MM.1S (cell line): ENCODE measurements around the gene REST.

Experiments
- DNase-seq: peaks from one replicate; pipeline ENCODE4 v3.0.0-alpha.2; 2015
- H2AFZ ChIP-seq: fragments of 300-600 bp; sonication (generic); 2 replicates; pipeline ENCODE4 v1.6.0; 2016; ENCODE audit warnings: antibody characterized with exemption, low read length
- H3F3A ChIP-seq: fragments of 300-600 bp; sonication (generic); 2 replicates; pipeline ENCODE4 v1.6.1; 2016; ENCODE audit warnings: mild to moderate bottlenecking, antibody characterized with exemption, low read length, moderate library complexity, mixed read lengths; ENCODE audit not compliant: insufficient read depth
- H3K27ac ChIP-seq: fragments of 300-600 bp; sonication (generic); 2 replicates; pipeline ENCODE4 v1.5.1; 2016; ENCODE audit warnings: mild to moderate bottlenecking, low read length
- H3K27me3 ChIP-seq: fragments of 300-600 bp; sonication (generic); replicated peaks from 2 replicates; pipeline ENCODE4 v1.6.0; 2016; ENCODE audit warnings: low read length; ENCODE audit not compliant: insufficient read depth
- H3K36me3 ChIP-seq: fragments of 300-600 bp; sonication (generic); replicated peaks from 2 replicates; pipeline ENCODE4 v1.6.1; 2016; ENCODE audit warnings: mild to moderate bottlenecking, low read length, mixed read lengths; ENCODE audit not compliant: insufficient read depth
- H3K4me1 ChIP-seq: fragments of 300-600 bp; sonication (generic); 2 replicates; pipeline ENCODE4 v1.6.1; 2016; ENCODE audit warnings: low read length, mixed read lengths
- H3K4me2 ChIP-seq: fragments of 300-600 bp; sonication (generic); 2 replicates; pipeline ENCODE4 v1.6.0; 2016; ENCODE audit warnings: low read depth, low read length
- H3K4me3 ChIP-seq: fragments of 300-600 bp; sonication (generic); 2 replicates; pipeline ENCODE4 v1.5.1; 2016; ENCODE audit warnings: low read length, mixed read lengths
- H3K79me2 ChIP-seq: fragments of 300-600 bp; sonication (generic); 2 replicates; pipeline ENCODE4 v1.6.1; 2016; ENCODE audit warnings: mixed run types, low read length, mixed read lengths
- H3K9ac ChIP-seq: fragments of 300-600 bp; sonication (generic); 2 replicates; pipeline ENCODE4 v1.6.1; 2016; ENCODE audit warnings: low read length, mixed read lengths
- H3K9me2 ChIP-seq: fragments of 300-600 bp; sonication (generic); replicated peaks from 2 replicates; pipeline ENCODE4 v1.6.1; 2016; ENCODE audit warnings: mild to moderate bottlenecking, low read length, mixed read lengths; ENCODE audit not compliant: insufficient read depth
- H3K9me3 ChIP-seq: fragments of 300-600 bp; sonication (generic); replicated peaks from 2 replicates; pipeline ENCODE4 v1.6.1; 2016; ENCODE audit warnings: mild to moderate bottlenecking, low read length, mixed read lengths; ENCODE audit not compliant: insufficient read depth
- H4K20me1 ChIP-seq: fragments of 300-600 bp; sonication (generic); 2 replicates; pipeline ENCODE4 v1.6.1; 2016; ENCODE audit warnings: mild to moderate bottlenecking, low read length, moderate library complexity, mixed read lengths; ENCODE audit not compliant: insufficient read depth
- CTCF ChIP-seq: fragments of 300-600 bp; sonication (generic); IDR thresholded peaks from 2 replicates; pipeline ENCODE4 v1.5.1; 2016; ENCODE audit warnings: antibody characterized with exemption, low read length, mixed read lengths
- EZH2 ChIP-seq: fragments of 300-600 bp; sonication (generic); optimal IDR thresholded peaks from 2 replicates; pipeline ENCODE3; 2017; ENCODE audit warnings: low read depth, mild to moderate bottlenecking, antibody characterized with exemption, low read length, mixed read lengths
- EZH2phosphoT487 ChIP-seq: fragments of 300-600 bp; sonication (generic); IDR thresholded peaks from 2 replicates; pipeline ENCODE4 v1.6.1; 2018; ENCODE audit warnings: antibody characterized with exemption, low read length

Gene REST

GRCh38 chr4:56871371-56871866, 36.3 kb upstream of the REST start:
- TF ChIP-seq CTCF, result no peak
- TF ChIP-seq EZH2, result no peak
- no peak for TF ChIP-seq EZH2phosphoT487
- H2AFZ ChIP-seq, result no peak overlapping the region
- H3K27ac ChIP-seq, result no peak overlapping the region

GRCh38 chr4:56874166-56874565, 33.5 kb upstream of the REST start:
- no peak for DNase-seq
- H3K27ac ChIP-seq, result no peak overlapping the region
- no peaks in the 10 kb centered on the region for H3K79me2 ChIP-seq
- no peaks in the 10 kb centered on the region for H3K36me3 ChIP-seq
- no peak overlapping the region for H3K4me3 ChIP-seq
- H3K9me2 ChIP-seq, result no peaks in the 10 kb centered on the region
- no peaks in the 10 kb centered on the region for H3K9me3 ChIP-seq
- no peak overlapping the region for H2AFZ ChIP-seq
- H3K27me3 ChIP-seq, result no peaks in the 10 kb centered on the region
- H4K20me1 ChIP-seq, result no peaks in the 10 kb centered on the region
- H3F3A ChIP-seq, result no peaks in the 10 kb centered on the region
- H3K9ac ChIP-seq, result no peak overlapping the region
- no peak overlapping the region for H3K4me2 ChIP-seq
- no peaks in the 10 kb centered on the region for H3K4me1 ChIP-seq
- TF ChIP-seq EZH2phosphoT487, result no peak
- no peak for TF ChIP-seq EZH2
- no peak for TF ChIP-seq CTCF

More at GRCh38 chr4:56871371-56871866, 36.3 kb upstream of the REST start:
- Histone ChIP-seq H3F3A (no peaks in the 10 kb centered on the region), H3K9me3 (no peaks in the 10 kb centered on the region), H3K9me2 (no peaks in the 10 kb centered on the region), H3K36me3 (no peaks in the 10 kb centered on the region), H3K4me1 (no peaks in the 10 kb centered on the region), H3K27me3 (no peaks in the 10 kb centered on the region), H4K20me1 (no peaks in the 10 kb centered on the region), H3K79me2 (no peaks in the 10 kb centered on the region), H3K4me2 (no peak overlapping the region), H3K9ac (no peak overlapping the region), H3K4me3 (no peak overlapping the region)
- DNase-seq, result no peak

GRCh38 chr4:56874923-56875322, 32.8 kb upstream of the REST start:
- no peak overlapping the region for H3K4me3 ChIP-seq
- H3K27ac ChIP-seq, result no peak overlapping the region

More at GRCh38 chr4:56874923-56875322, 32.8 kb upstream of the REST start:
- Histone ChIP-seq H3K9ac (no peak overlapping the region), H4K20me1 (no peaks in the 10 kb centered on the region), H3K79me2 (no peaks in the 10 kb centered on the region), H3K4me2 (no peak overlapping the region), H3K9me3 (no peaks in the 10 kb centered on the region), H3K9me2 (no peaks in the 10 kb centered on the region), H3K4me1 (no peaks in the 10 kb centered on the region), H2AFZ (no peak overlapping the region), H3K27me3 (no peaks in the 10 kb centered on the region), H3K36me3 (no peaks in the 10 kb centered on the region), H3F3A (no peaks in the 10 kb centered on the region)
- no peak for TF ChIP-seq CTCF
- no peak for TF ChIP-seq EZH2
- TF ChIP-seq EZH2phosphoT487, result no peak
- DNase-seq, result no peak
